Erythroblast (primary cell): Measurements from ENCODE around the gene LEUTX.

ENCODE experiments used
- GATA1 ChIP-seq: IDR thresholded peaks from 2 replicates; pipeline ENCODE4 v1.6.1; 2011; ENCODE audit warnings: low read depth, mild to moderate bottlenecking, control low read depth, low read length, moderate library complexity
- POLR2A ChIP-seq: IDR thresholded peaks from 2 replicates; pipeline ENCODE4 v1.6.1; 2011; ENCODE audit warnings: mild to moderate bottlenecking, low read length

DNA sequence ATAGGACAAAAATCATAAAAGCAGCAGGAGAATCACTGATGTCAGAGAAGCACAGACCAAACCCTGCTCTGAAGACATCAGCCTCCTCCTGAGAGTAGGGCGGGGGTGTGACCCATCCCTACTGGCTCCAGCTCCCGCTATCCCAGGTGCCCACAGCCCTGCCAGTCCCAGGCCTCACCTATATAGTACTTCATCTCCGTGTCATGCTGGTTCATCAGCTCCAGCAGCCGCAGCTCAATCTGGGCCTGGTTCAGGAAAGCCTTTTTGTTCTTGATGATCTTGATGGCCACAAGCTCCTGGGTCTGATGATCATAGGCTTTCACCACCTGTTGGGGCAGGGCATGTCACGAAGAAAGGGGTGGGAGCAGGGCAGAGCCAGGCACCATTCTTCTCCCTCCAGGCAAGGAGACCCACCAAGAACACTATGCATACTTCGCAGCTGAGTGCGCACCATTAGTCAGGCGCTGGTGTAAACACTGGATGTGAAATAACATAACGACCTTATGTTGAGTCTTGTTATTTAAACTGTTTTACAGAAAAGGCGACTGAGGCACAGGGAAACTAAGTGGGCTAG, 51.1 kb downstream of the LEUTX start:
- TF ChIP-seq POLR2A: no peak
- no peak for TF ChIP-seq GATA1
